GM19324 (cell line): ENCODE measurements around the gene NDUFS3.
"Not testable (repeated sequence)": the region's sequence is repeated elsewhere in the genome, so short reads cannot be mapped to it uniquely, and the experiment has no call there.

Experiments used
- ATAC-seq: cut with Tn5 transposase; IDR thresholded peaks from one replicate; pipeline ENCODE4 v1.9.1; 2021; ENCODE audit warnings: mild to moderate bottlenecking, moderate library complexity; ENCODE audit not compliant: unreplicated experiment, low FRiP score

The NDUFS3 gene

DNA sequence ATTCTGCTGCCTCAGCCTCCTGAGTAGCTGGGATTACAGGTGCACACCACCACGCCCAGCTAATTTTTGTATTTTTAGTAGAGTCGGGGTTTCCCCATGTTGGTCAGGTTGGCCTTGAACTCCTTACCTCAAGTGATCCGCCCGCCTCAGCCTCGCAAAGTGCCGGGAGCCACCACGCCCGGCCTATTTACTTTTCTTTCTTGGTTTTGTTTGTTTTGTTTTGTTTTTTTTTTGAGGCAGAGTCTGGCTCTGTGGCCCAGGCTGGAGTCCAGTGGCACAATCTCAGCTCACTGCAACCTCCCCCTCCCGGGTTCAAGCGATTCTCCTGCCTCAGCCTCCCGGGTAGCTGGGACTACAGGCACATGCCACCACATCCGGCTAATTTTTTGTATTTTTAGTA is 21.9 kb upstream of the NDUFS3 start:
- not testable (repeated sequence) for ATAC-seq

DNA sequence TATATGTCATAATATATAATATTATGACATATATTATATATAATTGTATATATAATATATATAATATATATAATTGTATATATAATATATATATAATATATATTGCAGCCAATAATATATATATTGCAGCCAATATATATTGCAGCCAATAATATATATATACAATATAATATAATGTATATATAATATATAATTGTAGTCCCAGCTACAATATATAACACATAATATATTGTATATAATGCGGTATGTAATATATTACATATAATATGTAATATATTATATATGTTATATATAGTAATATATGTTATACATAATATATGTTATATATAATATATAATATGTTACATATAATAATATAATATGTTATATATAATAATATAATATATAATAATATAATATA is 20.2 kb upstream of the NDUFS3 start:
- ATAC-seq: no peak

DNA sequence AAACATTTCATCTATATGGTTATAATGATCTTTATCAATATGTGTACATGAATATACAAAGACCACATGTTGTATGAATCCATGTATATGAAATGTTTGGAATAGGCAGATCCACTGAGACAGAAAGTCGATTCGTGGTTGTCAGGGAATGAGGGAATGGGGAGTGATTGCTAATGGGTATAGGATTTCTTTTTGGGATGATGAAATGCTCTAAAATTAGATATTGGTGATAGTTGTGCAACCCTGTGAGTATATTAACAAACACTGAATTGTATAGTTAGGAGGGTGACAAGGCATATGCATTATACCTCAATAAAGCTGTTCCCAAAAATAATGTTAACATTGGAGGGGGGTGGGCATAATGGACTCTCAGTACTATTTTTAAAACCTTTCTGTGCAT is 18.4 kb upstream of the NDUFS3 start:
- ATAC-seq: no peak

DNA sequence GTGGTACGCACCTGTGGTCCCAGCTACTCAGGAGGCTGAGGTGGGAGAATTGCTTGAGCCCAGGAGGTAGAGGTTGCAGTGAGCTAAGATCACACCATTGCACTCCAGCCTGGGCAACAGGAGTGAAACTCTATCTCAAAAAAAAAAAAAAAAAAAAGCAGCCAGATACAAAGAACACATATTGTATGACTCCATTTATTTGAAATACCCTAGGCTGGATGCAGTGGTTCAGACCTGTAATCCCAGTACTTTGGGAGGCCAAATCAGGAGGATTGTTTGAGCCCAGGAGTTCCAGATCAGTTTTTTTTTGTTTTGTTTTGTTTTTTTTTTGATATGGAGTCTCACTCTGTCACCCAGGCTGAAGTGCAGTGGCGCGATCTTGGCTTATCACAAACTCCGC is 16.5 kb upstream of the NDUFS3 start:
- not testable (repeated sequence) for ATAC-seq

DNA sequence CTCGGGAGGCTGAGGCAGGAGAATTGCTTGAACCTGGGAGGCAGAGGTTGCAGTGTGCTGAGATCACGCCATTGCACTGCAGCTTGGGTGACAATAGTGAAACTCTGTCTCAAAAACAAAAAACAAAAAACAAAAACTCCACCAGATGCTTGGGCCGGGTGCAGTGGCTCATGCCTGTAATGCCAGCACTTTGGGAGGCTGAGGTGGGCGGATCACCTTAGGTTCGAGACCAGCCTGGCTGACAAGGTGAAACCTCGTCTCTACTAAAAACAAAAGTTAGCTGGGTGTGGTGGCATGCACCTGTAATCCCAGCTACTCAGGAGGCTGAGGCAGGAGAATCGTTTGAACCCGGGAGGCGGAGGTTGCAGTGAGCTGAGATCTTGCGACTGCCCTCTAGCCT is 14.5 kb upstream of the NDUFS3 start:
- ATAC-seq: not testable (repeated sequence)

DNA sequence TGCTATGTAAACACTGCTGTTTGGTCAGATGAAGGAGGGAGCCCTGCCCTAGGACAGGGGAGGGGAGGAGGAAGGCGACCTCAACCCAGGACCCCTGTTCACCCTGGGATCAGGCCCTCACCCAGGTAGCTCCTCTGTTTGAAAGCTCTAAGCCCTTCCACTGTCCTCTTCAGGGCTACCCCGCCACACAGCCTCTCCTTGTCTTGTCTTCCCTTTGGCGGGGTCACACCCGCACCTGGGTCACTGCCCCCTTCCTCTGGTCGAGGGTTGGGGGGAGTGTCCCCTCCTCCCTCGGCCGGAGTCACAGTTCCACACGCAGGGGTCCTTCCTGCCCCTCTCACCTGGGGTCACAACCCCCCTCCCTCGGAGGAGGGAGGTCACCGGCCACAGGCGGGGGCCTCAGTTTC is 13.9 kb upstream of the NDUFS3 start:
- no peak for ATAC-seq

DNA sequence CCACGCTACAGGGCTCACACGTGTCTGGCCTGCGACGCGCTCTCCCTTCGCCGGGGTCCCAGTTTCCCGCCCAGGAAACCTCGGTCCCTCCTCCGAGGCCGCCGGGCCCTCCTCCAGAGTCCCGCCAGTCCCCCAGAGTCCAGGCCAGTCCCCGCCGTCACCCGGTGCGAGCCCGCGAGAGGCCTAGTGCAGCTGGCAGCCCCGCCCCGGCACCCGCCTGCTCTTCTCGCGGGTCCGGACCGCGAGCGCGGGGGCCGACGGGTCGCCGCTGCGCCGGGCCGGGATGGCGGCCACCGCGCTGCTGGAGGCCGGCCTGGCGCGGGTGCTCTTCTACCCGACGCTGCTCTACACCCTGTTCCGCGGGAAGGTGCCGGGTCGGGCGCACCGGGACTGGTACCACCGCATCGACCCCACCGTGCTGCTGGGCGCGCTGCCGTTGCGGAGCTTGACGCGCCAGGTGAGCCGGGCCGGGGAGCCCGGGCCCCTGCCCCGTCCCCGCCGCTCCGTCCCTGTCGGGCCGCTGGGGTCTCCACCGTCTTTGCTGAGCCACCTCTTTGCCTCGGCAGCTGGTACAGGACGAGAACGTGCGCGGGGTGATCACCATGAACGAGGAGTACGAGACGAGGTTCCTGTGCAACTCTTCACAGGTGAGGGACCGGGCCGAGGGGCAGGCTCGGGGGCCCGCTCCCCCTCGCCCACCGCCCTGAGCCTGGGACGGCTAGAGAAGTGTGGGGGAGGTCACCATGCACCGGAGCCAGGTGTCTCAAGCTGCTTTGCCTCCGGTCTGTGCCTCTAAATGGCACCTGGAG is 13.3 kb upstream of the NDUFS3 start, which contains the start of gene PTPMT1:
Gene PTPMT1 (plus strand): TSS at position 260 of the 809 bp plus-strand sequence. CDS start 24 bp downstream, at position 284.
- peak; percentile 82 for ATAC-seq

DNA sequence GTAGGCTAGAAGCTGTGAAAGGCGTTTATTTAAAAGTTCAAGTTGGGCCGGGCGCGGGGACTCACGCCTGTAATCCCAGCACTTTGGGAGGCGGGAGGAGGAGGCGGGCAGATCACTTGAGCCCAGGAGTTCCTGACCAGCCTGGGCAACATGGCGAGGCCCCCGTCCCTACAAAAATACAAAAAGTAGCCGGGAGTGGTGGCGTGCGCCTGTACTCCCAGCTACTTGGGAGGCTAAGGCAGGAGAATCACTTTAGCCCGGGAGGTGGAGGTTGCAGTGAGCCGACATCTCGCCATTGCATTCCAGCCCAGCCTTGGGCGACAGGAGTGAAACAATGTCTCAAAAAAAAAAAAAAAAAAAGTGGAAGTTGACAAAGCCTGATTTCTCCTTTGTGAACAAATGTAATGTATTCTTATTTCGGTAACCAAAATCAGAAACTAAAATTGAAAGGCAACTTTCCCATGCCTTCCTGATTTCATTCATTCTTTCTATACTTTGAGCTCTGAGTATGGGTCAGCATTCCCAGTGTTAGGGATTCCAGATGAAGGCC is 12.7 kb upstream of the NDUFS3 start:
- ATAC-seq: no peak

DNA sequence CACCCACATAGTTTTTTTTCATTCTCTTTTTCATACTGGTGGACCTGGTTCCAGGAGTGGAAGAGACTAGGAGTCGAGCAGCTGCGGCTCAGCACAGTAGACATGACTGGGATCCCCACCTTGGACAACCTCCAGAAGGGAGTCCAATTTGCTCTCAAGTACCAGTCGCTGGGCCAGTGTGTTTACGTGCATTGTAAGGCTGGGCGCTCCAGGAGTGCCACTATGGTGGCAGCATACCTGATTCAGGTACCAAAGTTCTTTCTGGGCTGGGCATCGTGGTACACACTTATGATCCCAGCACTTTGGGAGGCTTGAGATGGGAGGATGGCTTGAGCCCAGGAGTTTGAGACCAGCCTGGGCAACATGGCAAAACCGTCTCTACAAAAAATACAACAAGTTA is 9.2 kb upstream of the NDUFS3 start:
- no peak for ATAC-seq

DNA sequence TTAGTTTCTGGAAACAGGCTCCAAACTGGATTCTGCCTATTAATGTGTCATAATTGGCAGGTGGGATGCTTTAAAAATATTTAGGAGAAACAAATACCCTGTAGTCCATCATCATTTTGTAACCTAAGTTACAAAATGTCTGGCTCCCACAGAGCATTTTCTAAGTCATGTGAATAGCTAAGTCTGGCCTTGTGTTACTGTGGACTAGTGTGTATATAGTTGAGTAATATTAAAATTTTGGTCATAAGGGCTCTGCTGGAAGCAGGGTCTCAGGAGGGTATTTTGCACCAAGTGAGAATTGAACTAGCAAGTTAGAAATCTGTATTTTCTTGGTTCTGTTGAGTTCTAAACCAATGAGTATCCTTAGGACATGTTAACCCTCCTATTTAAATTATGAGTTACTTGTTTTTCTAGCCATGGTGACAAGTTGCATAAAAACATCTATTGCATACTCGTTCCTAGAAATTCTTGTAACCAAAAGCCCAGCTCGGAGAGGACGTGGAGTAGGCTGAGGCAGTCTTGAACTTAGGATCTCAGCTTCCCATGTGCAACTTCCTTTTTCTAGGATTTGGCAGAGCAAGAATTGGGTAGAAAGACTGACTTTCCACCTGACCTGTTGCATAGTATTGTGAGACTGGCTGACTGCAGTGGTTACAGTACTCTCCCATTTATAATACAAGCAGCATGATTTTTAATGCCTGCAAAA is 8.1 kb upstream of the NDUFS3 start:
- ATAC-seq: no peak

DNA sequence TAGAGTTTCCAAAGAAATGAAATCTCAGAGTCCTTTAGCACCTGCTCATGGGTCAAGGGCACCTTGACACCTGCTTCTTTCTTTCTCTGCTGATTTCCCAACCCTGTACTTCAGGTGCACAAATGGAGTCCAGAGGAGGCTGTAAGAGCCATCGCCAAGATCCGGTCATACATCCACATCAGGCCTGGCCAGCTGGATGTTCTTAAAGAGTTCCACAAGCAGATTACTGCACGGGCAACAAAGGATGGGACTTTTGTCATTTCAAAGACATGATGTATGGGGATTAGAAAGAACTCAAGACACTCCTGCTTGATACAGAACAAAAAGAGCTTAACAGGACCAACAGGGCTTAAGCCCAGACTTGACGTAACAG is 7.5 kb upstream of the NDUFS3 start:
- no peak for ATAC-seq

DNA sequence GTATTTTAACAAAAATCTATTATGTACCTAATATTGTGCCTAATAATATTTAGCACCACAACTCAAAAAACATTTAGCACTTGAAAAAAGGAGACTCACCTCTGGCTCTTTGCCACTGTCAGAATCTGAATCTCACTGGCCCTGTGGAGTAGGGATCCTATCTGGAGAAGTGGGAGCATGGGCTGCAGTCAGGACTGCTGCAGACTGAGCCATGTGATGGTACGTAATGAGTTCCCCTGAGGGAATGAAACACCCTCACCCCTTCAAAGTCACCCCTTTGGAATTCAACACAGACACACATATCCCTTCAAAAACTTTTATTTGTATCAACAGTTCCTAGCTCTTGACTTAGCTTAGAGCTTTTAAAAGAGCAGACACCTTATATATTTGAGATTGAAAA is 7.0 kb upstream of the NDUFS3 start:
- no peak for ATAC-seq

DNA sequence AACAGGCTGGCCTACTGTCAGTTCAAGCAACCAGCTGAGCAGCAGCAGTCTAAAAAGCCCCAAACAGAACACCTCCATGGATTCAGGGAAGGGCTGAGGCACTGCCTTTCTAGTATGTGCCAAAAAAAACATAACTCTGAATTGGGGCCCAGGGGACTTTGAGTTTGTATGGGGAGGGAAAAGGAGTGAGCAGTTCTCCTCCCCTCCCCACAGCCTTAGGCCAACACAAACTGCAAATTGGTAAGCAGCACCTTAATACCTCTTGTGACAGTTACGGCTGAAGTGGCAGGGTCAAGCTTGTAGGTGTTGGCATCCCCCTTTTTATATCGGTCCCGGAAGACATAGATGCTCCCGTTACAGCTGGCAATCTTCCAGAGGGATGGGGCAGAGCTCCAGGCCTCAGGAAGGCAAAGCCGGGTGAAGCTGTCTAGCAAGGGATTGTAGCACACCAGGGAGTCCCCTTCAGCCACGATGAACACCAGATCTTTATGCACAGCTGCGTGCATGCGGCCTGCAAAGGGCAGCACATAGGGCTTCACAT is 6.1 kb upstream of the NDUFS3 start:
- ATAC-seq: no peak

DNA sequence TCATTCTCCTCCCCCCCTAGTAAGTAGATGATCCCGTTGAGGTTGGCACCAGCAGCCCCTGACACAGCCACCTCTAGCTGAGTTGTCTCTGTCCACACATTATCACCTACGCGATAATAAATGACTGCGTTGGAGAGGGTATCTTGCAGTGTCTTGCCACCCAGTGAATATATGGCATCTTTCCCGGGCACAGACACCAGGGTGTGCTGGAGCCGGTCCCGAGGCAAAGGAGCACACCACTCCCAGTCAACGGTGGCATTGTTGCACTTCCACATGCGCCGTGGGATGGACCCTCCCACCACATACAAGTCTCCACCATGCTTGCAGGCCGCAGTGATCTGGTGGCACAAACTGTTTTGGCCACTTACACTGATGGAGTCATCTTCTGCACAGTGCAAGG is 5.6 kb upstream of the NDUFS3 start:
- no peak for ATAC-seq

DNA sequence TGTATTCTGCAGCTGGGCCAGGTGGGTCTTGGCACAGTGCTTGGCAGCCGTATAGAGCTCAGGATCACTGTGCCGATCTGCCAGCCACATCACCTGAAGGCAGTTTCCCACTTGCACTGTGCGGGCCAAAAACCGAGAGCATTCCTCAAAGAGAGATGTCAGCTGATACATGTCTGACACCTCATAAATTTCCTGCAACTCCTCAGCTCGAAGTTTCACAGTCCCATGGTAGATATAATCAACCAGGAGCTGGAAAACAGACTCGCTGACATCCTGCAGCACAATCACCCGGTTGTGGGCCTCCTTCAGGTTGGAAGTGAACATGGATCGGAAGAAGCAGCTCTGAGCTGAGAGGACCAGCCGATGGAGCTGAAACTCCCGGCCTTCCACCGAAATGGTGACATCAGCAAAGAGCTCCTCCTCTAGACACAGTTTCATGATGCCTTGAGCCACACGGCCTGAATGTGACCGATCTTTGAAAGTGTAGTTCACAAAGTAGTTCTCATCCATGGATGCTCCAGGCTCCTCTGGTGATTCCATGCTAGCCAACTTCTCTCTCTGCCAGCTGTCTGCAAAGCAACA is 1.3 kb upstream of the NDUFS3 start:
- no peak for ATAC-seq

DNA sequence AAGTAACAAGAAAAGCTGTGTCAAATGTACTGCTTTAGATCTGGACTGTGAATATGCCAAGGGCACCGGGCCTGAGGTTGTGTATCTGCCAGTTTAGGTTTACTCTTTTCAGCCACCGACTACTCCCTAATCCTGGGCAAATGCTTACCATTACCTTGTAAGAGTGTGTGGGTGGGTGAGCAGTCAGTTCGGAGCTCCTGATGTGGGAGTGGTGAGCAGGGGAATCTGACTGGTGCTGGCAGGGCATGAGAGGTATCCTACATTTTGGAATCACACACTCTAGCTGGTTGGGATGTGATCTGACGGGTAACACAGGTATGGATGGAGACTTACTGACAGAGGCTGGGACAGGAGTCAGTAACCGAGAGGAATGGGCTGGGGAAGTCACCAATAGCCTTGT is 5.0 kb downstream of the NDUFS3 start:
- ATAC-seq: no peak

DNA sequence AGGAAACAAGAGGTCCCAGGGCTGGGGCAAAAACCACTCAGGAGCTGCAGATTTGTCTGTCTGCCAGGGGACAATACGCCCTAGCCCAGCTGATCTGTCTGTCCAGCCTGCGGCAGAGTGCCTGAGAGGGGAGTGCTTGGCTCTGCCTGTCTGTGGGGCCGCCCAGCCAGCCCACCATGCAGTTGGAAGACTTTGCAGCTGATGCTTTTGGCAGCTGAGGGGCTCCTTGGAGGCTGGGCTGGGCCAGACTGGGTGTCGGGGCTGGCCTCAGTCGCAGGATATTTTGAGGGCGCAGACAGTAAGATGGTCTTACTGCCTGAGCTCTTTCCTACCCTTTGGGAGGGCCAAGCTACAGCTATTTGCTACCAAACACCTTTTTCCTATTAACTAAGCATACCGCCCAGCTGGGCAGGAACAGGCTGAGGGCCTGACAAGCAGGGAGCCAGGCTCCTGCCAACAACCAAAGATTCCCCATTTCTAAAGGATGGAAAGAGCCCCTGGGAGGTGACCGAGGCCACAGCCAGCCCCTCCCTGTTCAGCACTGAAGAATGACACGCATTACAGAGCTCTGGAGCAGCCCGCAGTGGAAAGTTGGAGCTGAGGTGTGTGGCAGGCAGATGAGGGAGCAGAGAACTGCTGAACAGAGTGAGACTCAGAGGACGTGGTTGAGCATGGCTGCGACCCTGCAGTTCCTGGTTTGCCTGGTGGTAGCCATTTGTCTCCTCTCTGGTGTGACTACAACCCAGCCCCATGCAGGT is 7.4 kb downstream of the NDUFS3 start, which contains the start of gene FAM180B:
Gene FAM180B (plus strand): TSS at position 581 of the 758 bp plus-strand sequence. CDS start 91 bp downstream, at position 672.
- no peak for ATAC-seq

DNA sequence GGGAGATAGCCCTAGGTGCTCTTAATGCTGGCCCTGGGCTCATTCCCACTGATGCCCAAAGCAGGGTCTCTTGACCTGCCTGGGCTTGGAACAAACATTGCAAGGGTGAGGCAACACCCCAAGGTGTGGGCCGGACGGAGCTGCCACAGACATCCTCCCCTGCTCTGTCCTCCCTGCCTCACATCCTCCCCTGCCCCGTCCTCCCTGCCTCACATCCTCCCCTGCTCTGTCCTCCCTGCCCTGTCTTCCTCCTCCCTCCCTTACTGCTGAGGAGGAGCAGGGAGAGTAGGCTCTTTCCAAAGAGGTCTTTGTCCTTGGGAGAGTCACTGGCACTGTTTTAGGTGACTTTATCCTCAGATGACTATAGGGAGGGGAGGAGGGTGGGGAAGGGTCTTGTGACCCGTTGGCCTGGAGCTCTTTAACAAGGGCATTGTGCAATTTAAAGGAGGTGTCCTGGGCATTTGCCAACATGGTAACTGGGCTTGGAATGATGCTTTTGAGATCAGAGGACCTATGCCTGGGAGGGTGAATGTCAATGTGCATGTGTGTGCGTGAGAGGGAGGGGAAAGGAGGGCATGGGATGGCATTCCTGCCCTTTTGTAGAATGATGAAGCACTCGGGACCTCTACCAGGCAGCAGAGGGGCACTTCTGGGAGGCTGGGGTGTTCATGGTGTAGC is 8.3 kb downstream of the NDUFS3 start:
- no peak for ATAC-seq

DNA sequence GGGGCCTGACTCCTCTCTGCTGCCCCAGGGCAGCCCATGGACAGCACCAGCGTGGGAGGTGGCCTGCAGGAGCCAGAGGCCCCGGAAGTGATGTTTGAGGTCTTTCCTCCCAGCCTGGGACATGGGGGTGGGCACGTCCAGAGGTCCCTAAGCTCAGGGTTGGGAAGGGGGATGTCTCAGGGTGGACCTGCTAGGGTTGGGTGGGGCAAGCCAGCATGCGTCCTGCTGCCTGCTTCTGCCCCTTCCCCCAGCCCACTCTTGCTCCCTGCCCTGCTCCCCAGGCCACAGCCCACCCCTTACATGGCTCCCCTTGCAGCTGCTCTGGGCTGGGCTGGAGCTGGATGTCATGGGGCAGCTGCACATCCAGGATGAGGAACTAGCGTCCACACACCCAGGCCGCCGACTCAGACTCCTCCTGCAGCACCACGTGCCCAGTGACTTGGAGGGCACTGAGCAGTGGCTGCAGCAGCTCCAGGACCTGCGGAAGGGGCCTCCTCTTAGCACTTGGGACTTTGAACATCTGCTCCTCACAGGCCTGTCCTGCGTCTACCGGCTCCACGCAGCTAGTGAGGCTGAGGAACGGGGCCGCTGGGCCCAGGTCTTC is 9.0 kb downstream of the NDUFS3 start:
- ATAC-seq: no peak
